HS-5 (cell line): Measurements from ENCODE around the gene SP2.
A peak's percentile ranks its signal among the peaks of the same experiment; 100 is the strongest.
"Not testable (repeated sequence)": the region's sequence is repeated elsewhere in the genome, so short reads cannot be mapped to it uniquely, and the experiment has no call there.

ENCODE experiments used
- DNase-seq: peaks from one replicate; pipeline ENCODE4 v3.0.0-alpha.2; 2012; ENCODE audit warnings: low read depth

Gene SP2

DNA sequence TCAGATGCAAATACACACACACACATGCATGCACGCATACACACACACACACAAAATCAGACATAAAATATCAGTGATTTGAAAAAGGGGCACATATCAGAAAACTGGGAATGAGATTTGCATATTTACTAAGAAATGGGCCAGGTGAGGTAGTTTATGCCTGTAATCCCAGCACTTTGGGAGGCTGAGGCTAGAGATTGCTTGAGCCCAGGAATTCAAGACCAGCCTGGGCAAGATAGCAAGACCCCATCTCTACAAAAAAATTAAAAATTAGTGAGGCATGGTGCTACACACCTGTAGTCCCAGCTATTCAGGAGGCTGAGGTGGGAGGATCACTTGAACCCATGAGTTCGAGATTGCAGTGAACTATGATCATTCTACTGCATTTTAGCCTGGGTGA is 23.0 kb downstream of the SP2 start:
- no peak for DNase-seq

- DNase-seq = not testable (repeated sequence)
Measured at GRCh38 chr17:47919889-47920288, 23.9 kb downstream of the SP2 start.

GRCh38 chr17:47924785-47925677 is 29.0 kb downstream of the SP2 start:
- DNase-seq = no peak

DNA sequence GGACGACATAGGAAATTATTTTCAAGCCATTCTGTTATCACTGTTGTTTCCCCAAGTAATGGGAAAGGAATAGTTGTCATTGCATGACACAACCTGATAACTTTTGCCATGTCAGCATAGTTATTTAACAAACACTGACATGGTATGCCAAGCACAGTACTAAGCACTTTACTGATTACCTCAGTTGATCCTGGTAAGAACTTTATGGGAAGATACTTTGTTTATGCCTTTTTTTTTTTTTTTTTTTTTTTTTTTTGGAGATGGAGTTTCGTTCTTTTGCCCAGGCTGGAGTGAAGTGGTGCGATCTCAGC is 29.6 kb downstream of the SP2 start:
- no peak for DNase-seq

GRCh38 chr17:47927821-47928400 is 31.9 kb downstream of the SP2 start:
- DNase-seq = no peak

- DNase-seq = no peak
Measured at GRCh38 chr17:47928415-47928814, 32.4 kb downstream of the SP2 start.

- no peak for DNase-seq
Measured at GRCh38 chr17:47929218-47930000, 33.4 kb downstream of the SP2 start.

DNA sequence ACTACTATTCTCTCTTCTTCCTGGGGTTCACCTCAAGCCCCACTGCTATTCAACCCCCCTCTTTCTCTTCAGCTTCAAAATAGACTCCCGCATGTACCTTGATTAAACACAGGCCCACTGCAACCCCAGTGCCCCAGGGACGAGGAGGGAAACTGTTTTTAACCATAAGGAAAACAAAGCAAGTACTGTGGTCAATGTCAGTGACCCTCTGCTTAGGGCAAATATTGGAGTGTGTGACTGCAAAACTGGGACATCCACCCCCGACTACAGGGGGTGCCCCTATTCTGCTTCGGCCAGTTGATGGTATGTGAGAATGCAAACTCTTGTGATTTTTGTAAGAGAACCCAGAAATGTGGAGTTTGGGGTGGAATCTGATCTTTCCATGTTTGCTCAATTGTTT is 35.8 kb downstream of the SP2 start:
- DNase-seq = no peak

GRCh38 chr17:47934856-47935255 is 38.8 kb downstream of the SP2 start:
- DNase-seq = no peak

- DNase-seq = not testable (repeated sequence)
Measured at GRCh38 chr17:47935468-47935867, 39.4 kb downstream of the SP2 start.

- DNase-seq = peak; percentile 56
Measured at GRCh38 chr17:47935961-47936360, 39.9 kb downstream of the SP2 start.

- no peak for DNase-seq
Measured at GRCh38 chr17:47937941-47938340, 41.9 kb downstream of the SP2 start.

DNA sequence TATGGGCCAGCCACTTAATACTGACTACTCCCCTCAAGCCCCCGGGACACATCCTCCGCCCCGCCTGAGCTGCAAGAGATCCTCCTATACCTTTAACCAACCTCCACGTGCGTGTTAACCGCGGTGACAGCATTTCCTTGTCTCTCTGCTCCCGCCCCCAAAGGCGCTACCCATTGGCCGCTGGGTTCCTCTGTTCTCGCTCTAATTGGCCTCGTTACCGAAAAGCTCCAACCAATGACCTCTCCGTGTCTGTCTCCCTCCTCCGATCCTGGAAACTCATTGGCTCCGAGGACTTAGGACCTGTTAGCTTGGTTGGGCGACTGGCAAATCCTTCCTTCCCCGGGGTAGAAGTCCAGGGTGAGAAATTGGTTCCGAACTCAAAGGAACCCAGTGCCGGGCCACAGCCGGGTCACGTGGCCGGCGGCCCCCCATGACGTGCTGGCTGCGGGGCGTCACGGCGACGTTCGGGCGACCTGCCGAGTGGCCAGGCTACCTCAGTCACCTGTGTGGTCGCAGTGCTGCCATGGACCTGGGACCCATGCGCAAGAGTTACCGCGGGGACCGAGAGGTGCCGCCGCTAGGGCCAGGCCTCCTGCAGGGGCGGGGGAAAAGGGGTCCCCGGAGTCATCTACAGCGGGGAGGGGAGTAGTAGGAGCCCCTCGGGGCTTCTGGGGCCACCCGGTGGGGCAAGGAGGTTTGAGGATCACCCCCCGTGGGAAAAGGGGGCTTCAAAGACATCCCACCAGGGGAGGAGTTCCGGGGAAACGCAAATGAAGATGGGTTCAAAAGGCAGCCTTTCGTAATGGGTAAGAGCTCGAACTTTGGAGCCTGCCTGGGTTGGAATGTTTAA is 45.4 kb downstream of the SP2 start, which contains the start of gene PNPO:
PNPO (plus strand) TSS at position 326 of the 850 bp plus-strand sequence; CDS start at position 431, 105 bp downstream.
- peak; percentile 97 for DNase-seq

- no peak for DNase-seq
Measured at GRCh38 chr17:47942096-47942510, 46.1 kb downstream of the SP2 start.

DNA sequence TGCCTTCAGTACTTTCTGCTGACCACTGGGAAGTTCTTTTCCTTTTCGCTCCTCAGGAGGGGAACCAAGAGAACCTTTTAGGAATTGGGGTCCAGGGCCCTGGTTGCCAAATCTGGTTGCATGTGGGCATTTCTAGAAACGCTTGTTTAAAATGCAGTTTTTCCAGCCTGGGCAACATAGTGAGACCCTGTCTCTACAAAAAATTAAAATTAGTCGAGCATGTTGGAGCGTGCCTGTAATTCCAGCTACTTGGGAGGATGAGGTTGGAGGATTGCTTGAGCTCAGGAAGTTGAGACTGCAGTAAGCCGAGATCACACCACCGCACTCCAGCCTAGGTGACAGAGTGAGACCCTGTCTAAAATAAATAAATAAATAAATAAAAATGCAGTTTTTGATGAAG is 46.5 kb downstream of the SP2 start:
- DNase-seq = no peak

DNA sequence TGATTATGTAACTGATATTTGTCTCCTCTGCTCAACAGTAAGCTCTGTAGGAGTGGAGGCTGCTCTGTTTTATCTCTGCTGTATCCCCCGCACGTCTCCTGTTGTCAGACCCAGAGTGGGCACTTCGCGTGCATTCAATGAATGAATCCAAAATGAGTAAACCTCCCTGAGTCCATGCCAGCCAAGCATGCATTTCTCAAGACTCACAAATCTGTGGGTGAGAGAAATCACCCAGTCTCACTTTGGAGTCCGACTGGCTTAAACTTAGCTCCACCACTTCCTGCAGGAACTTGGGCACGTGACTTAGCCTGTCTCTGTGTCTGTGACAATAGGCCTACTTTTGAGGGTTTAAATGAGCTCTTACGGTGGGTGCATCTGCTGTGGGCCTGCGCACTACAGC is 49.0 kb downstream of the SP2 start:
- DNase-seq = no peak

DNA sequence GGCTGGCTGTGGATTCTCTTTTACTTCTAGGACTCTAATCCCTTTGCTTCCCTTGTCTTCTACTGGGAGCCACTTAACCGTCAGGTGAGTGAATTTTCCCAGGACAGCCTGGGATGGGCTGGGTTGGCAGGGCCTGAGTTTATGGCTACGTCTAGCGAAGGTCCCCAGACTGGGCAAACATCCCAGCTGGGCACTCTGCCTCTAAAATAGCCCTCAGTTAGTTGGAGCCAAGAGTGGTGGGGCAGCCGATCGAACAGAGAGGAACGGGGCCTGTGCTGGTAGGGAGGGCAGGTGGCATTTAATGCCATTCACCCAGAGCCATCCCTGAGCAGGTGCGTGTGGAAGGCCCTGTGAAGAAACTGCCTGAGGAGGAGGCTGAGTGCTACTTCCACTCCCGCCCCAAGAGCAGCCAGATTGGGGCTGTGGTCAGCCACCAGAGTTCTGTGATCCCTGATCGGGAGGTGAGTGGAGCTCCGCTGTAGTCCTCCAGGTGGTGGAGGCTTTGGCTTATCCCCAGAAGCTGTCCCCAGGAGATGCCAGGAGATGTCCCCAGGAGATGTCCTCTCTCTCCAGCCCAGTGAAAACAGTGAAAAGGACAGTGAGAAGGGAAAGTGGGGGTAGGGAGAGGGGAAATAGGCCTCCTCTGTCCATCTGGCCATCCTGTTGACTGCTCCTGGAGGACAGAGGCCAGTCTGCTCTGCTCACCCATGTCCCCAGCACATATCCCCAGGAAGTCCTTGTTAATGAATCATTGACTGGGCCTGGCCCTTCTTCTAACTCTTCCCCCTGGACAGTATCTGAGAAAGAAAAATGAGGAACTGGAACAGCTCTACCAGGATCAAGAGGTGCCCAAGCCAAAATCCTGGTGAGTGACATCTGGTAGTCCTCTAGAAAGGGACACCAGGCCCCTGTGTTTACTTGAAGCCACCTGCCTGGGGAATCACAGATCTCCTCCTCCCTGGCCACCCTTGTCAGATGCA is 49.8 kb downstream of the SP2 start:
- DNase-seq = no peak

GRCh38 chr17:47946516-47946915 is 50.5 kb downstream of the SP2 start:
- DNase-seq = no peak

DNA sequence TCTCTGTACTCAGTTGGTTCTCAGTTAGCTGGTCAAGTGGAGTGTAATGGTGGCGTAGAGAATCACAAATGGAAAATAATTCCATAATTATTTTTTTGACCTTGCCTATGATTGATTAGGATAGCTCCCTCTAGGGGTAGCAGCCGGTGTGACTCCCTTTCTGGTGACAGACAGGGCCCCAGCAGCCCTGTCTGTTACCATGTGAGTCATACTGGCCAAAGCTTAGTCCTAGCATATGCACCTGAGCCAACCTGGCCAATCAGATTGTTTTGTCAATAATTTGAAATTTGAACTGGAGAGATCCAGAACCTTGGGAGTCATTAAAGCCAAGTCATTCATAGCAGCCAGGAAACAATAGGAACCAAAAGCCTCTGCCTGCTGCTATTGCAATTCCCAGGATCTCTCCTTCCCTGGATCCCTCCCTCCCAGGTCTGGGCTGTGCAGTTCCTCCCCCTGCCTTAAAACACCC is 50.9 kb downstream of the SP2 start:
- DNase-seq = peak; percentile 69

GRCh38 chr17:47948706-47949196 is 52.7 kb downstream of the SP2 start:
- DNase-seq = no peak
